NCI-H1694 treated with DMSO at 0.1 percent for 48 hours (cell line): ENCODE data around the gene DNAJB11.
"Not testable (repeated sequence)": the region's sequence is repeated elsewhere in the genome, so short reads cannot be mapped to it uniquely, and the experiment has no call there.

Source experiments
- DNase-seq: peaks from one replicate; lab custom pipeline; 2025; lab: John Stamatoyannopoulos, UW

Gene DNAJB11

DNA sequence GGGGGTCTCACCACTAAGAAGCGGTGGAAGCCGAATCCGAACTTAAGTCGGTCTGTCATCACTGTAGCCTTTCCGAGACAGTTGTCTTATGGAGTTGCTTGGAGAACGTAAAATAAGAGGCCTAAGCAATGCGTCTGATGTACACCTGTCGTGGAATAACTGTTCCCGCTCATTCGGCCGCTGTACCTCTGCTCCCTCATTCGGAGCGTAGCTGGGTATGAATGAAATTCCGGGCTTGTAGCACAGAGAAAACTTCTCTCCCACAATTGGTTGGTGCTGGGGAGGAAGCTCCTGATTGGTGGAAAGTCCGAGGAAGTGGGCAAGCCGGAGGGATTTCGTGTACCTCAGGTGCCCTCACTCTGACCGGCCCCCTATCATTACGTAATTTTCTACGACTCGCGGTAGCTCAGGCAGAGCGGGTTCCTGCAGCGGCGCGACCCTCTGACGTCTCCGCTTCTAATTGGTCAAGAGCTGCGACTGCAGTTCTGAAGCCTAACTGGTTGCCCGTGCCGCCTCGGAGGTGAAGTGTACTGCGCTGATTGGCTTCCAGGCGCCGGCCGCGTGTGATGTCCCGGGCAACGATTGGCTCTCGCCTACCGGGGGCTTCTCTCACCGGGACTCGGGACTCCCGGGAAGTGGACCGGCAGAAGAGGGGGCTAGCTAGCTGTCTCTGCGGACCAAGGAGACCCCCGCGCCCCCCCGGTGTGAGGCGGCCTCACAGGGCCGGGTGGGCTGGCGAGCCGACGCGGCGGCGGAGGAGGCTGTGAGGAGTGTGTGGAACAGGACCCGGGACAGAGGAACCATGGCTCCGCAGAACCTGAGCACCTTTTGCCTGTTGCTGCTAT, at the start of gene DNAJB11:
DNAJB11 (plus strand) TSS at position 625 of the 845 bp plus-strand sequence; CDS start at position 803, 178 bp downstream.
- DNase-seq, result peak; percentile 99

DNA sequence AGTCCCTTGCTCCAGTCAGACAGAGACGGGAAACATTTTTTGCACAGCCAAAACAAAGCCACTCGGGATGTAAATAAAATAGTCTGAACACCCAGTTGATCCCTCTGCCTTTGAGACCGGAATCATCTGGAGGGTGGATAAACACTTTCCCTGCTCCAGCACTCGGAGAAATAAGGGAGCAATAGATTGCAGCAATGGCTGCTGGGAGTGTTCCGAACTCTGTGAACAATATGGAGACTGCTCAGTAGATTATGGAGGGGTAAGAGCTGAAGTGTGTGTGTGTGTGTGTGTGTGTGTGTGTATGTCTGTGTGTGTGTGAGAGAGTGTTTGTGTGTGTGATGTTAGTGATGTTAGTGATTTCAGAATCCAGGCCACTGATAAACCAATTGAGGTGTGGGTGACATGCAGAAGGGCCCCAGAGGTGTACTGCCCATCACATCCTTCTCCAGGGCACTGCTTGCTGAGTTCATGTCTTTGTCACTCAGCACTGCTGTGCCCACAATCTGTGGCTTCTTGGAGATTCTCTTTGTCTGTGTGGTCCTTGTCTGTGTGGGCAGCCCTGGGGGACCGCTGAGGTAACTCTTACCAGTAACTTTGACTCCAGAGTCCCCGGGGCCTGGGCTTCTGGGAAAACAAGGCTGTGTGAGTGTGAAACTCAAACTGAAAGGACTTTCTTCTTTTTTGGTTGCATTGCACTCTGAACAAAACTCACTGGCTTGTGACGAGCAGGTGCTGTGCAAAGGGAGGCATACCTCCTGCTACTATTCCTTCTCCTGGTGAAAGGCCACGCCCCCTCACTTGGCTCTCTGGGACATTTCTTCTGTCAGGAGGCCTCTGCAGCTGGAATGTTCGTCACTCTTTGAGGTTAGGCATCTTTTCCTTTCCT, 49.3 kb upstream of the DNAJB11 start:
- DNase-seq, result no peak

GRCh38 chr3:186523022-186523421, 47.5 kb upstream of the DNAJB11 start:
- DNase-seq, result no peak

- no peak for DNase-seq
Observed at GRCh38 chr3:186523434-186523833, 47.1 kb upstream of the DNAJB11 start.

DNA sequence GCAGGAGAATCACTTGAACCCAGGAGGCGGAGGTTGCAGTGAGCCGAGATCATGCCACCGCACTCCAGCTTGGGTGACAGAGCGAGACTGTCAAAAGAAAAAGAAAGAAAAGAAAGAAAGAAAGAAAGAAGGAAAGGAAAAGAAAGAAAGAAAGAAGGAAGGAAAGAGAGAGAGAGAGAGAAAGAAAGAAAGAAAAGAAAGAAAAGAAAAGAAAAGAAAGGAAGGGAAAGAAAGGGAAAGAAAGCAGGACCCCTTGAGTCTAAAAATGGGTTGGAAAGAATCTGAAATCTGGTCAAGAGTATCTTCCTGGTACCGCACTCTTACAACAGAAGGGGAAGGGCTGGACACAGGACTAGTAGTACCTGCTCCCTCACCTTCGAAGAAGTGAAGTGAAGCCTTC, 45.9 kb upstream of the DNAJB11 start:
- DNase-seq, result no peak

DNA sequence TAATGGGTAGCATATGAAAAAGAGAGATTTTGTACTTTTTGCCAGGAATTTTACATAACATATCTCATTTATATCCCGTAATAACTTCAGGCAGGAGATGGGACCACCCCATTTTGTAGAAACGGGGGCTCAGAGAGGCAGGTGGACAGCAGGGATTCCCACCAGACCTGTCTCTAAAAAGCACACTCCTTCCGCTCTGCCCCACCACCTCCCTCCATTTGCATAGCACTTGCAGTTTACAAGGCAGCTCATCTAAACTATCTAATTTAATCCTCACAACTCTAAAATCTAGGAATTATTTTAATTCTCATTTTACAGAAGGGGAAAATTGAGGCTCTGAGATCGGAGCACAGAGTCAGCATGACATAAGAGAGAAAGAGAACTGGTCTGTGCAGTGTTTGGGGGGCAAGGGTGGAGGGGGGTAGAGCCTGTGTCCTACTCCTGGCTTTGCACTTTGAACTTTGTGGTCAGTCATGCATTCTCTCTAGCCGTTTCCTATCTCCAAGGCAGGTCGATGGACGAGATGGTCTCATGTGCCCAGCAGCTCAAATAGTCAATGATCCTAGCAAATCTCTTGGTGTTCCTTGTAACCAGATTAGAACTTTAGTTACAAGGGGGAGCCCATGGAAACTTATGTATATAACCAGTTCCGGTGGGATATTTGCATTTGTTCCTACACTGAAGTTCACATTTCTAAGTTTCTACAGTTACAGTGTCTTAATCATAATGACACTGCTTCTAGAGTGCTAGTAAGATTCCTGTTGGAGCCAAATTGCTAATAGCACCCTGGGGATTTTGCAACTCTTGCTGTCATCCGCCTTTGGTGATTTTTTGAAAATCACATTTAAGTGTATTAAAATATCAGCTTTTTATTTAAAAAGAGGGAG, 44.9 kb upstream of the DNAJB11 start:
- DNase-seq, result no peak

- peak; percentile 92 for DNase-seq
Observed at GRCh38 chr3:186526256-186526606, 44.3 kb upstream of the DNAJB11 start.

DNA sequence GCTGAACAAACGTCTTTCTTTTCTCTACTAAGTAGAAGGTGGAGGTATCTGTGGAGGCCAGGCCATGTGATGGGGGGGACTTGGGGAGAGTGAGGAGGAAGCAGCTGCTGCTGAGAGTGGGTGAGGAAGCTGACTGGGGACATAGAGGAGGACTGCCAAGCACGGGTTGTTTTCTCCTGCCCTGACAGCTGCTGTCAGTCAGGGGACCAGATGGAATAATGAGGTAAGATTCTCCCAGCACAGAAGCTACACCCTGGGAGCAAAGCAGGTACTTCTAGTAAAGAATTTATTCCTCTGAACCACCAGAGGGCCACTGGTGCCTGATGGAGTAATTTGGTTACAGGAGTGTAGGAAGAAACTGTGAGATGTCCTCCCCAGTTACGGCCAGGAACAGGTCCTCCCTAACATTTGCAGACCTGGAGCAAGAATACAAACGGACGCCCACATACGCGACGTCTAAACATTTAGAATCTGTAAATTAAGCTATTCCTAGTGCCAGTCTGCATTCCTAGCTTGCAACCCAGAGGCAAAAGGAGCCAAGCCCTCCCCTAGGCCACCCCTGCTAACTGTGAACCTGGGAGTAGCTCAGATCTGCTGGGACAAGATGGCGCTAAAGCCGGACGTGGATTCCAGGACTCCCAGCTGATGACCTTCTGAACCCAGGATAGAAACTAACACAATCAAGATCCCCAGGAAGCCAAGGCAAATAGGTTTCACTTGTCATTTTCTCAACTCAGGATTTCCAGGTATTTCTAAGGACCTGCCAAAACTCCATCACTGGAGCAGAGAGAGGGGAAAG, 41.1 kb upstream of the DNAJB11 start:
- DNase-seq, result peak; percentile 99

DNA sequence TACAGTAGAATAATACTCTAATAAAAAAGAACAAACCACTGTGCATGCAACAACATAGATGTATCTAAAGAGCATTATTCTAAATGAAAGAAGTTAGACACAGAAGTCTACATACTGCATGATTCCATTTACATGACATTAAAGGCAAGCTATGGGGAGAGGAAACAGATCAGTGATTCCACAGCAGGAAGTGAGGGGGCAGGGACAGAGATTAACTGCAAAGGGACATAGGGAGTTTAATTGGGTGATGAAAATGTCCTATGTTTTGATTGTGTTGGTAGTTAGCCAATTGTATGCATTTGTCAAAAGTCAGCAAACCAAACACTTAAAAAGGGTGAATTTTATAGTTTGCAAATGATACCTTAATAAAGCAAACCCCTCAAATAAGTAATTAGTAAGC, 40.1 kb upstream of the DNAJB11 start:
- DNase-seq, result no peak

GRCh38 chr3:186531694-186532093, 38.8 kb upstream of the DNAJB11 start:
- not testable (repeated sequence) for DNase-seq

GRCh38 chr3:186532598-186533072, 37.9 kb upstream of the DNAJB11 start:
- DNase-seq, result no peak

DNA sequence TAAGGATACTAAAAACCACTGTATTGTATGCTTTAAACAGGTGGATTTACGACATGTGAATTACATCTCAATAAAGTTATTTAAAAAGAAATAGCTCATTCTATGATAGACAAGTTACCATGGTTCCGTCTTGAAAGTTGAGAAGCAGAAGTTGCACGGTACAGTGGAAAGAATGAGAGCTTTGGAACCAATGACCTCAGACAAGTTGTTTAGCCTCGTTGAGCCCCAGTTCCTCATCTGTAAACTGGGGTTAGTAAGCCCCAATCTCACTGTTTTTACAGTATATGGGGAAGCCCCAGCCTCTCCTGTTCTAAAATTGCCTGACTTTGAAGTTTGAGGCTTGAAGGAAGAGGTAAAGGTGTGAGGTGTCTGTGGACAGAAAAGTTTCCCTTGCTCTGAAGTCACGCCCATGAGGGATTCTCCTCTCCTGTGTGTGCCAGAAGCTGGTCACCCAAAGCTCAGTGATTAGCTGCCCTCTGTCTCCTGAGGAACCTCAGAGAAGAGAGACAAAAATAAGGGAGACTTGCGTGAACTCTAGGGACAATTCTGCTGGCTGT, 36.3 kb upstream of the DNAJB11 start:
- no peak for DNase-seq

GRCh38 chr3:186536883-186537844, 33.4 kb upstream of the DNAJB11 start:
- no peak for DNase-seq

DNA sequence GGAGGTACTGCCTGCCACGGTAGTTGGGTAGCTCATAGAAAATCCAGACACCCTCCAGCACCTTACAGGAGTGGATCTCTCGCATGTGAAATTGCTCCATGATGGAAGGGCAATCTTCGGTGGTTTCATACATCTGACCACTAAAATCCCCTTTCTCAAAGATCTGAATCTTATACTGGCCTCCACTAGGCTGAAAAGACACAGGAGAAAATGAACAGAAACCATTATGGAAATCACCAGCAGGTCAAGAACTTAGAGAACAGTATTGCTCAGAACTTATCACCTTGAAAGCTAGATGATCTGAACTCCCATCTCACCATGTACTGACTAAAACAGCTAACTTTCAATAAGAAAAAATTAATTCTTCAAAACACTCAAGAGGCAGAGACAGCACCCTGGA, 31.7 kb upstream of the DNAJB11 start:
- no peak for DNase-seq

- DNase-seq, result peak; percentile 66
Observed at GRCh38 chr3:186540221-186540834, 30.2 kb upstream of the DNAJB11 start.

- no peak for DNase-seq
Observed at GRCh38 chr3:186540835-186541226, 29.7 kb upstream of the DNAJB11 start.

DNA sequence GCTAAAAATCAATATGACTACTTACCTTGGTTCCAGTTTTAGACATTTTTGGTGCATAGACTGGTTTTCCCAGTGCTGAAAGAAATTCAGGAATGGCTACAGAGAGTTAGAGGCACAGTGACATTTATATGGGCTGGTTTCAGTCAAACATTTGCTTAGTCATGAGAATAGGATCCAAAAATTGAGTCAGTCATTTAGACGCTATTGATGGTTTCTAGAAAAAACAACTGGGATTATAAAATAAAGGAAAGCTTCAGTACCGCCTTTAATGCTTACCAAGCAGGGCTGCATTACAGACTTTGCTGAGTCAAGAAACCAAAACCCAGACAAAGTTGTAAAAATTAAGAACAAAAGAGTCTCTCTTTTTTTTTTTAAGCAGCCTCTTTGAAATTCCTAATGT, 26.2 kb upstream of the DNAJB11 start, which contains the start of gene CRYGS:
CRYGS (minus strand) TSS at position 100 of the 400 bp plus-strand sequence; CDS start at position 46, 54 bp downstream.
- no peak for DNase-seq

- no peak for DNase-seq
Observed at GRCh38 chr3:186549497-186549896, 21.0 kb upstream of the DNAJB11 start.

GRCh38 chr3:186551387-186551786, 19.1 kb upstream of the DNAJB11 start:
- no peak for DNase-seq
